Type B pancreatic cell (in vitro differentiated cells): ENCODE results near the gene P3H1. TPM values are rescaled to one million over a fixed set of nuclear protein-coding genes. Genes with fewer than 3 reads are reported as not detected.
"Not testable (repeated sequence)": the region's sequence is repeated elsewhere in the genome, so short reads cannot be mapped to it uniquely, and the experiment has no call there.

Source experiments
- DNase-seq: peaks from one replicate; pipeline ENCODE4 v3.0.0; 2021; ENCODE audit warnings: mixed read lengths; ENCODE audit not compliant: unreplicated experiment; ENCODE audit errors: extremely low spot score
- H3K27ac Mint-ChIP-seq: 2 replicates; pipeline ENCODE4 v1.8.0; 2021; ENCODE audit warnings: mild to moderate bottlenecking, mixed read lengths
- H3K27me3 Mint-ChIP-seq: 2 replicates; pipeline ENCODE4 v1.8.0; 2021; ENCODE audit warnings: mixed read lengths
- H3K36me3 Mint-ChIP-seq: 2 replicates; pipeline ENCODE4 v1.8.0; 2021; ENCODE audit warnings: mixed read lengths
- H3K4me1 Mint-ChIP-seq: one replicate; pipeline ENCODE4 v1.8.0; 2021; ENCODE audit warnings: mixed read lengths; ENCODE audit not compliant: unreplicated experiment
- H3K4me3 Mint-ChIP-seq: 2 replicates; pipeline ENCODE4 v1.8.0; 2021; ENCODE audit warnings: mild to moderate bottlenecking, mixed read lengths
- H3K9me3 Mint-ChIP-seq: 2 replicates; pipeline ENCODE4 v1.8.0; 2021; ENCODE audit warnings: mixed read lengths
- total RNA-seq: library from RNA; stranded (reverse); gene quantifications from 2 replicates; pipeline ENCODE4 v1.2.1, GENCODE V29; 2021; ENCODE audit warnings: low replicate concordance
- TF ChIP-seq, protein P1 (sequence below): fragments of 200-600 bp; sonication (generic); conservative IDR thresholded peaks from 2 replicates; pipeline ENCODE4 v1.5.0; 2021; ENCODE audit warnings: antibody characterized with exemption, mild to moderate bottlenecking

The P3H1 gene
- total RNA-seq, 1 donor from 2014 or later, result 77.2 TPM

DNA sequence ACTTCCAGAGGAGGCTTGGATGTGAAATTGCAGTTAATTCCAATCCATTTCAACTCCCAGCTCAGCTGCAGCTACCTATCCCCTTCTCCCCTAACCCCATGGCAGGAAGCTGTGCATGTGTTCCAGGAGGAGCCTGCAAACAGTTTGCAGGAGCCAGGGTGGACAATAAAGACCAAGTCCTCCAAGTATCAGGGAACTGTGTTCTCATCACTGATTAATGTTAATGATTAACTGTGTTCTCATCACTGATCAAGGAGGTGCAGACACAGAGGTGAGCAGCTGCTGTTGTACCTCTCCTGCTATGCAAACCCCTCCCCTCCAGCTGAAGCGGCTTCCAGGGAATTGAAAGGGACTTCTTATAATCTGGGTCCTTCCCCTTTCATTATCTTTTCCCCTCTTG is 46.0 kb downstream of the P3H1 start:
- H3K27me3 Mint-ChIP-seq, result no peaks in the 10 kb centered on the region
- H3K36me3 Mint-ChIP-seq, result peaks cover 5% of the 10 kb centered on the region
- no peak overlapping the region for H3K4me3 Mint-ChIP-seq
- H3K4me1 Mint-ChIP-seq, result no peaks in the 10 kb centered on the region
- DNase-seq, result no peak
- no peaks in the 10 kb centered on the region for H3K9me3 Mint-ChIP-seq
- H3K27ac Mint-ChIP-seq, result no peak overlapping the region
- TF ChIP-seq, protein P1, sequence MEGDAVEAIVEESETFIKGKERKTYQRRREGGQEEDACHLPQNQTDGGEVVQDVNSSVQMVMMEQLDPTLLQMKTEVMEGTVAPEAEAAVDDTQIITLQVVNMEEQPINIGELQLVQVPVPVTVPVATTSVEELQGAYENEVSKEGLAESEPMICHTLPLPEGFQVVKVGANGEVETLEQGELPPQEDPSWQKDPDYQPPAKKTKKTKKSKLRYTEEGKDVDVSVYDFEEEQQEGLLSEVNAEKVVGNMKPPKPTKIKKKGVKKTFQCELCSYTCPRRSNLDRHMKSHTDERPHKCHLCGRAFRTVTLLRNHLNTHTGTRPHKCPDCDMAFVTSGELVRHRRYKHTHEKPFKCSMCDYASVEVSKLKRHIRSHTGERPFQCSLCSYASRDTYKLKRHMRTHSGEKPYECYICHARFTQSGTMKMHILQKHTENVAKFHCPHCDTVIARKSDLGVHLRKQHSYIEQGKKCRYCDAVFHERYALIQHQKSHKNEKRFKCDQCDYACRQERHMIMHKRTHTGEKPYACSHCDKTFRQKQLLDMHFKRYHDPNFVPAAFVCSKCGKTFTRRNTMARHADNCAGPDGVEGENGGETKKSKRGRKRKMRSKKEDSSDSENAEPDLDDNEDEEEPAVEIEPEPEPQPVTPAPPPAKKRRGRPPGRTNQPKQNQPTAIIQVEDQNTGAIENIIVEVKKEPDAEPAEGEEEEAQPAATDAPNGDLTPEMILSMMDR, result no peak

DNA sequence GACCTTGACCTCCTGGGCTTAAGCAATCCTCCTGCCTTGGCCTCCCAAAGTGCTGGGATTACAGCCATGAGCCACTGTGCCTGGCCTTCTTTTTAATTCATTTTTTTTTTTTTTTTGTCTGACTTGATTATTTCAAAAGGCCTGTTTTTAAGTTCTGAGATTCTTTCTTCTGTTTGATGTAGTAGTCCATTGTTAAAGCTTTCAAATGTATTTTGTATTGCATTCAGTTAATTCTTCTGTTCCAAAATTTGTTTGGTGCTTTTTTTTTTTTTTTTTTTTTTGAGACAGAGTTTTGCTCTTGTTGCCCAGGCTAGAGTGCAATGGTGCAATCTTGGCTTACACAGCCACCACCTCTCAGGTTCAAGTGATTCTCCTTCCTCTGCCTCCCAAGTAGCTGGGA is 52.4 kb downstream of the P3H1 start:
- H3K4me1 Mint-ChIP-seq, DNase-seq, H3K9me3 Mint-ChIP-seq, H3K27ac Mint-ChIP-seq, H3K4me3 Mint-ChIP-seq, H3K27me3 Mint-ChIP-seq: not testable (repeated sequence)
- H3K36me3 Mint-ChIP-seq, result peaks cover 45% of the 10 kb centered on the region

DNA sequence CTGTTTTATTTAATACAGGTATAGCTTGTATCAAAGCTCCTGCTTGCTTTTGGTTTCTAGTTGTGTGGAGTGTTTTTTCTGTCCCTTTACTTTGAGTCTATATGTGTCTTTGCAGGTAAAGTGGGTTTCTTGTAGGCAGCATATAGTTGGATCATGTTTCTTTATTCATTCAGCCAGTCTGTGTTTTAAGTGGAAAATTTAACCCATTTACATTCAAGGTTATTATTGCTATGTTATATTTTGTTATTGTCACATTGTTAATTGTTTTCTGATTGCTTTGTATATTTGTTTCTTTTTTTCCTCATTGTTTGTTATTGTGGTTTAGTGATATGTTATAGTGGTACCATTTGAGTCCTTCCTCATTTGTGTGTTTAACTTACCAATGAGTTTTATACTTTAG is 53.5 kb downstream of the P3H1 start:
- Mint-ChIP-seq H3K4me3 (no peak overlapping the region), H3K9me3 (peaks cover 4% of the 10 kb centered on the region), H3K27me3 (no peaks in the 10 kb centered on the region), H3K36me3 (peaks cover 50% of the 10 kb centered on the region), H3K4me1 (no peaks in the 10 kb centered on the region), H3K27ac (no peak overlapping the region)
- DNase-seq, result no peak
- TF ChIP-seq, protein P1, result no peak

DNA sequence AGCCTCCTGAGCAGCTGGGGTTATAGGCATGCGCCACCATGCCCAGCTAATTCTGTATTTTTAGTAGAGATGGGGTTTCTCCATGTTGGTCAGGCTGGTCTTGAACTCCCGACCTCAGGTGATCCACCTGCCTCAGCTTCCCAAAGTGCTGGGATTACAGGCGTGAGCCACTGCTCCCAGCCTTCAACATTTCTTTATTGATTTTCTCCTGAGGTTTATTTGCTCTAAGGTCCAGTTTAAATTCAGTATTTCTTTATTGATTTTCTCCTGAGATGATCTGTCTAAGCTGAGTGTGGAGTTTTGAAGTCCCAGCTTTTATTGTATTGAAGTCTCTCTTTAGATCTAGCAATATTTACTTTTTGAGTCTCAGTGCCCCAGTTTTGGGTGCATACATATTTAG is 54.0 kb downstream of the P3H1 start:
- DNase-seq, H3K9me3 Mint-ChIP-seq, H3K27me3 Mint-ChIP-seq, H3K4me1 Mint-ChIP-seq, H3K4me3 Mint-ChIP-seq, H3K27ac Mint-ChIP-seq: not testable (repeated sequence)
- H3K36me3 Mint-ChIP-seq, result peaks cover 55% of the 10 kb centered on the region

DNA sequence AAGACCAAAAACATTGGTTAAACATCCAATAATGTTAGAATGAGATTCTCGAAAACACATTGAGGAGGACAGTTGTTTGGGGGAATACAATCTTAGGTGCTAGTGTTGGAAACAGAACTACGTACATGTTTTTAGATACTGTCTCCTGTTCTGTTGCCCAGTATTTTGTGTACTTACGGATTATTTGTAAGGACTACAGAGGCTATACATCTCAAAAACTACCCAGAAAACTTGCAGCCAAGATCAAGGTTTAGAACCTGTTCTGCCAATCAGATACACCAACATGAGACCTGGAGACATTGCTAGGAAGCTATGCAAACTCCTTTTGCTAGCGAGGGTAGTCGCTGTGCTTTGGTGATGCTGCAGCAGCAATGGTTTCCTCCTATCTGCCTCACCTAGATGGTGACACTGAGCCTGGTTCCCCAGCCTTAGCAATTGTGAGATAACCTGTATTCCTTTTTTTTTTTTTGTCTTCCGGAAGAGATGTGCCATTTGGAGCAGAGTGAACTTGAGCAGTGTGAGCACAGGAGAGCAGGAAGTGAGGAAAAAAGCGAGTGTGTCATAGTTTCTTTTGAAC is 62.9 kb downstream of the P3H1 start:
- Mint-ChIP-seq H3K36me3 (peaks cover 56% of the 10 kb centered on the region), H3K4me1 (no peaks in the 10 kb centered on the region), H3K4me3 (no peak overlapping the region), H3K27me3 (no peaks in the 10 kb centered on the region), H3K9me3 (peaks cover 4% of the 10 kb centered on the region), H3K27ac (no peak overlapping the region)
- DNase-seq, result no peak
- TF ChIP-seq, protein P1, result no peak

DNA sequence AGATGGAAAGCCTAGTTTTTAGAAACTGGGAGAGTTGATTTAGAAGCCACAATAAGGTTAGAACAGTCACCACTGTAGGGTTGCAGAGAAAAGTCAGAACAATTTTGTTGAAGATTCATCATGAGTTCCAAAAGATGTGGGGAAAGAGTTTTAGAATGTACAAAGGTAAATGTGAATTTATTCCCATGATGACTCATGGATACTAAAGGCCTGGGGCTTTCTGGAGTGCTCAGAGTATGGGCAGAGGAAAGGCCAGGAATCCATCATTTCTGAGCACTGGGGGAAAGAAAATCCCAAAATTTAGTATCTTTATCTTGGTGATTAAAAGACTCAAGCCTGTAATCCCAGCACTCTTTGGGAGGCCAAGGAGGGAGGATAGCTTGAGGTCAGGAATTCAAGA is 66.8 kb downstream of the P3H1 start:
- H3K36me3 Mint-ChIP-seq, result peaks cover 74% of the 10 kb centered on the region
- H3K27me3 Mint-ChIP-seq, result no peaks in the 10 kb centered on the region
- no peak for DNase-seq
- H3K9me3 Mint-ChIP-seq, result no peaks in the 10 kb centered on the region
- H3K27ac Mint-ChIP-seq, result no peak overlapping the region
- H3K4me3 Mint-ChIP-seq, result no peak overlapping the region
- peaks cover 3% of the 10 kb centered on the region for H3K4me1 Mint-ChIP-seq
- TF ChIP-seq, protein P1, result no peak
